ENCODE results near the gene TAGLN2. TPM values are rescaled to one million over a fixed set of nuclear protein-coding genes. Genes with fewer than 3 reads are reported as not detected.
A peak's percentile ranks its signal among the peaks of the same experiment; 100 is the strongest.

TAGLN2 gene
- total and polyA plus RNA-seq, 9 of the 15 experiments (the other 6 are each of a cell fraction or from before 2014, with no cell fraction given), result 192 to 683 (median 455) TPM

DNA sequence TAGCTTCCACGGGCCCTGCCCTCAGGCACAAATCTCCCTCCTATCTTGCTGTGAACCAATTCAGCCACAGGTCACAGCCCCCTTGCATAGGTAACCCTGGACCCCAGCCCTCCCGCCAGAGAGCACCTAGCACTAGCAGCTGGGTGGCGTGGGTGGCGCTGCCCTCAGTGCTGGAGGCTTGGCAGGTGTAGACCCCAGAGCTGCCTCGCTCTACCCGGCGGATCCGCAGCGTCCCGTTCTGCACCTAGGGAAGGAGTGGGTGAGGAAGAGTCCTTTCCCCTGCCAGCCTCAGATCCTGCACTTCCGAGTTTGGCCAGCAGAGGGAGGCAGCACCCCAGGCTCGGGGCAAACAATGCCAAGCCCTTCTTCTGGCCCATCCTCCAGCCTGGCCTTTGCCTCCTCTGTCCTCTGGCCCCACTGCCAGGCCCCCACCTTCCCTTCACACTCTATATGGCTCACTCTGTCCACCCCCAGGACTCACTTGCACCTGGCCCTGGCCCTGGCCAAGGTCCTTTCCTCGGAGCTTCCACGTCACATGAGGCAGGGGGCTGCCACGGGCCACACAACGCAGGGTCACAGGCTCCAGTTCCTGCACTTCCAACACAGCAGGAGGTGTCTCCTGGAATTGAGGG, 11.1 kb upstream of the TAGLN2 start (continued):
- TF ChIP-seq REST (IDR thresholded peaks at IDR 0.05; ENCODE audit: borderline replicate concordance) (peak; percentile 83), REST (CRISPR knock-in tag; IDR thresholded peaks at IDR 0.05; ENCODE audit: low read depth) (0 out of 2 replicates have a peak, but pooled peaks have one; percentile 65), TGIF2 (CRISPR knock-in tag; IDR thresholded peaks at IDR 0.05) (no peak), RREB1 (CRISPR knock-in tag; IDR thresholded peaks at IDR 0.05) (peak; percentile 22; the same call in 1 of the 2 replicates), ZNF609 (CRISPR knock-in tag; IDR thresholded peaks at IDR 0.05; ENCODE audit: borderline replicate concordance) (no peak), CBX5 (IDR thresholded peaks at IDR 0.05; ENCODE audit: borderline replicate concordance, low read depth) (no peak), ZNF217 (CRISPR knock-in tag; IDR thresholded peaks at IDR 0.05) (0 out of 2 replicates have a peak, but pooled peaks have one; percentile 10), ZNF274 (IDR thresholded peaks at IDR 0.05; ENCODE audit: borderline replicate concordance, low read depth, low read length) (no peak)
